GM13976 (cell line): ENCODE results near the gene SLC6A7.

Experiments used
- DNase-seq: peaks from one replicate; pipeline ENCODE4 v3.0.0; 2012; ENCODE audit warnings: low spot score
- CTCF ChIP-seq: IDR thresholded peaks from 2 replicates; pipeline ENCODE4 v1.5.1; 2012; ENCODE audit warnings: borderline replicate concordance, mild to moderate bottlenecking; ENCODE audit not compliant: insufficient read depth; ENCODE audit errors: extremely low read depth, missing control alignments, control extremely low read depth
- in situ Hi-C: fragments of 300-500 bp; cut with MboI; formaldehyde crosslinking; loops from one replicate; pipeline ENCODE4 v1.12.0; 2022; ENCODE audit warnings: low sequenced_read_pairs, mixed read lengths, inconsistent platforms; ENCODE audit not compliant: unreplicated experiment

Gene SLC6A7

GRCh38 chr5:150213530-150213929 lies 23.7 kb downstream of the SLC6A7 start:
- in situ Hi-C loops = loop anchor here (10.0 kb wide), 1 partner anchor 49 kb away; the partner anchor contains the start of gene CDX1
- no peak for TF ChIP-seq CTCF
- no peak for DNase-seq

- in situ Hi-C loops = loop anchor here (10.0 kb wide), 1 partner anchor 49 kb away; the partner anchor contains the start of gene CDX1
- no peak for DNase-seq
Observed at GRCh38 chr5:150214289-150214688, 24.4 kb downstream of the SLC6A7 start.

DNA sequence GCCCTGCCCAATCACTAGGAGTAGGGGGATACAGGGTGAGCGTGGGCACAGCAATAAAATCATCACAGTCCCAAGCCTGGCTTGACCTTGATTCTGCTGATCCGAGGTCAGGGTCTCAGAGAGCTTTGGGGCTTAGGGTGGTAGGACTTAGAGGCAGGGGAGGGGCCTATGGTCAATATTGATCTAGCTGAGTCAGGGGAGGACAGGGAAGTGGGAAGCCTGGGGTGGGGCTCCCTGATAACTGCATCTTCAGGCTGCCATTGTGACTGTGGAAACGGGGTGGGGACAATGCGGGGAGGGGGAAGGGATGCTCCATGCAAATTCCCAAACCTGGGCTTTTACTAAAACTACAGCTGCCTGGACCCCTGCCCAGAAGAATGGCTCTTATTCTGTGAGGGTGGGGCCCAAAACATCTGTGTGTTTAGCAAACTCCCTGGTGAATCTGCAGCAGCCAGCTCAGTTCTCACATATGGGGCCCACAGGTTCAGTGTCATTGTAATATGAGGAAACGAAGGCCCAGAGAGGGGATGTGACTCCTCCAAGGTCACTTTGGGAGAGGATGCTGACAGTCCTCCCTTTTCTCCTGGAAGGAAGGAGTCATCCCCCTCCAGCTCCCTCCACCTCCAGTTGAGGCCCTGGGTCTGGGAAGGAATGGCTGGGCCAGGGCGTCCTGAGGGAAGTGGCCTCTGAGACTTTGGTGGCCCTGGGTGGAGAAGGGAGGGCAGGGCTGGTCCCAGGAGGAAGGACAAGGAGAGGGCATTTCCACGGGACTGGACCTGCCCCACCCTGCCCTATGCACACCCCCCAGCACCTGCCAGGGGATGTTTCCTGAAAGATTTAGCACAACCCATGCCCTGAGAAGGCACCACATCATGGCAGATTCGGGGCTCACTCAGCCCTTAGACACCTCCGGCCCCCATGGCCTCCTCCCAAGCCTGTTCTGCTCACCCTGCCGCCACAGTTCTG lies 26.4 kb downstream of the SLC6A7 start:
- TF ChIP-seq CTCF = no peak
- in situ Hi-C loops = loop anchor here (10.0 kb wide), 1 partner anchor 51 kb away; the partner anchor contains the start of gene CDX1
- DNase-seq = no peak

More at GRCh38 chr5:150214289-150214688, 24.4 kb downstream of the SLC6A7 start:
- no peak for TF ChIP-seq CTCF

DNA sequence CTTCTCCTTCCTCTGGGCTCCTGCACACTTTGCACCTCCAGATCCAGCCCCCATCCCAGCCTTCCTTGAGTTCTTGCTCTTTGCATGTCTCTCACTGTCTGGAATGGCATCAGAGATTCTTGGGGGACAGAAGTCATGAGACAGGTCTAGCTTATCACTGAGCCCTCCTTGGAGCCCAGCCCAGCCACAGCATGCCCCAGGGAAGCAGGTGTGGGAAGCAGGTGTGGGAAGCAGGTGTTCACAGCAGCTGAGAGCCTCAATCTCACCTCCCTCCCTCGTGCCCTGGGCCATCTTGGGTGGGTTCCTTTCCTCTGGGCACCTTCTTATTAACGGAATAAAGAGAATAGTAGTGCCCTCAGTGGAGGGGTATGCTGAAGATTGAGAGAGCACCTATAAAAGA lies 27.2 kb downstream of the SLC6A7 start:
- no peak for TF ChIP-seq CTCF
- DNase-seq = no peak
- in situ Hi-C loops = loop anchor here (10.0 kb wide), 1 partner anchor 52 kb away; the partner anchor contains the start of gene CDX1

- peak; percentile 91 for DNase-seq
- TF ChIP-seq CTCF = peak; percentile 86
- in situ Hi-C loops = loop anchor here (10.0 kb wide), 1 partner anchor 53 kb away; the partner anchor contains the start of gene CDX1
Observed at GRCh38 chr5:150217873-150218692, 28.2 kb downstream of the SLC6A7 start.

DNA sequence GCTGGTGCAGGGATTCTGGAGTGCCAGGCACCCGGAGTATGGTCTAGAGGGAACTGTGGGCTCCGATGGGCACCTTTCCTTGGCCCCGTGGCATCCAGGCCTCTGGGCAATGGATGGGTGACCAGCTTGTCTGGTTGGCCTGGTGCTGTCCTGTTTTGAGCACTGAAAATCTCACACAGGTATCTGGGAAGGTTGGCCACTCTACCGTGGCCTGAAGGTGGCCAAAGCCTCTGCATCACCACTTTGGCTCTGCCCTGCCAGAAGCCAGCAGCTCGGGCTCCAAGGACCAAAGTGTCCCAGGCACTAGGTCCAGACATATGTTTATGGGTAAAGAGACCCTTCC lies 28.8 kb downstream of the SLC6A7 start:
- TF ChIP-seq CTCF = no peak
- in situ Hi-C loops = loop anchor here (10.0 kb wide), 1 partner anchor 54 kb away; the partner anchor contains the start of gene CDX1
- DNase-seq = no peak
